Cardiac fibroblast (primary cell): ENCODE results near the gene CNIH2.

Experiments
- DNase-seq, 2 donors: peaks; one replicate each; pipeline versions ENCODE4 v3.0.0 to v3.0.0-alpha.2; 2010; ENCODE audit warnings: low read depth in 2 of 2
- H3K4me3 ChIP-seq, 2 donors: replicated peaks in 1 of 2; 1 replicate in 1 of 2; 2 replicates in 1 of 2; pipeline ENCODE4 v1.5.1; 2011; ENCODE audit warnings: low read depth in 2 of 2, low read length in 2 of 2, mild to moderate bottlenecking in 2 of 2, moderate library complexity in 1 of 2
- CTCF ChIP-seq: IDR thresholded peaks from one replicate; pipeline ENCODE4 v1.5.1; 2011; ENCODE audit warnings: low read depth, mild to moderate bottlenecking, low read length, inconsistent platforms

Gene CNIH2

DNA sequence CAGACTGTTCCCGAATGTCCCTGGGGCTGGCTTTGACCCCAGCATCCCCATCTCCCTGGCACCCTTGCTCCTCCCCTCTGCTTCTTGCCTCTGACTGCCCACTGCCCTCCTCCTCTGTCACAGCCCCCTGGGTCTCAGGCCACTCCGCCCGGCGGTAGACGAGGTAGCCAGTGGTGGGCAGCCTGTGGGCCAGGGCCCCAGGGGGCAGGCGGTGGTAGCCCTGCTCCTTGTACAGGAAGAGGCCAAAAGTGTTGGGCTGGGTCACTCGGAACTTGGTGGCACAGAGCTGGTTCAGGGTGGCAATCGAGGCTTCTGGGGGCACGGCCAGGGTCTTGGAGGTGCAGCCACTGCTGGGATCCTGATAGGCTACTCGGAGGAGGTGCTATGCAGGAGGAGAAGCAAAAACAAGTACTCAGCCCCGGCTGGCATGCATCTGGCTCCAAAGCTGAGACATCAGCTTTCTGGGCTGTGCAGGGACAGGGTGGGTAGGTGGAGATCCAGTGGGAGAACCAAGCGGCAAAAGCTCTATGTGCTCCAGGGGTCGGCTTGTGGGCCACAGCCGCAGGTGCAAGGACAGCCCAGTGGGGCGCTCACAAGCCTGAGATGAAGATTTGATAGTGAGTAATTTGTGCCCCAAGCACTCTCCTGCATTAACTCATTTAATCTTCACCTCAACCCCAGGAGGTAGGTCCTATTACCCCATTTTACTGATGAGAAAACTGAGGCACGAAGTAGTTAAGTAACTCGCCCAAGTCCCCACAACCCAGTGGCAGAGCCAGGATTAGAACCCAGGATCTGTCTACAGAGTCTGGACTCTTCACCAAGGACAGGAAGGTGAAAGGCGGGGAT lies 54.6 kb downstream of the CNIH2 start:
- no peak for DNase-seq
- TF ChIP-seq CTCF, result no peak
- no peak overlapping the region for H3K4me3 ChIP-seq

DNA sequence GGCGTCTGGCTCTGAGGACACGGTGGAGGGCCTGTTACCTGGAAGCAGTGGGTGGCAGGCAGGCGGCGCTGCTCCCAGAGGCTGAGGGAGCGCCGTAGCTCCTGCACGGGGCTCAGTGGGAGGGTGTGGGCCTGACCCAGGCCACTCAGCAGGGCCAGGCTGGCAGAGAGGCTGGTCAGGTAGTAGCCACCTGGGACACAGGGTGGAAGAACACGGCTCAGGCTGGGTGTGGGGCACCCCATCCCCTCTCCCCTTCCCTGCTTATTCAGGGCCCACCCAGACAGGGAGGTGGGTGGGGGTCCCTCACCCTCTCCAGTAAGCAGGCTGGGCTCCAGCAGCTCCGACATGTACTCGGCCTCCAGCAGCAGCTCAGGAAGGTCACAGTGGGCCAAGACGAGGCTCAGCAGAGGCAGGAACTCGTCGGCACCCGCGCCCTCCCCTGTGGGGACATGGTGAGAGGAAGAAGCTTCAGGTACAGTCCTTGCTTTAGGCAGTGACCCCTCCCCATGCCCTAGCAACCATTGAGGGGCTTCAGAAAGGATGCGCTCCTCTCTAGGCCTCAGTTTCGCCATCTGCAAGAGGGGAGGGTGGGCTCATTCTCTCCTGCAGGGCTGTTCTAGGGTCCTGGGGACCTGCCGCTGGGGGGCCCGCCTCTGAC lies 55.4 kb downstream of the CNIH2 start:
- no peak for TF ChIP-seq CTCF
- no peak for DNase-seq
- no peak overlapping the region for H3K4me3 ChIP-seq
